Caco-2 (cell line): ENCODE results near the gene LEUTX. TPM values are rescaled to one million over a fixed set of nuclear protein-coding genes. Genes with fewer than 3 reads are reported as not detected.

Experiments
- BruUV-seq: library from RNA; stranded (reverse); fragments of 400-500 nt; replicated peaks from 2 replicates; lab custom pipeline; 2021; lab: Mats Ljungman, UMichigan
- CTCF ChIA-PET: fragments of 300-600 bp; sonication (Branson Sonifier 250); formaldehyde crosslinking; loops from one replicate; lab custom pipeline; 2022; ENCODE audit warnings: antibody characterized with exemption; lab: Charles Lee
- POLR2A ChIA-PET: fragments of 300-600 bp; sonication (Branson Sonifier 250); formaldehyde crosslinking; loops from one replicate; lab custom pipeline; 2022; ENCODE audit warnings: antibody characterized with exemption; lab: Charles Lee
- DNase-seq, 2 experiments: peaks; one replicate each; pipeline versions ENCODE4 v3.0.0 to v3.0.0-alpha.2; 2020 to 2022
- H3K27me3 ChIP-seq: replicated peaks from 2 replicates; pipeline ENCODE4 v1.6.0; 2011; ENCODE audit warnings: low read length; ENCODE audit not compliant: control insufficient read depth, insufficient read depth
- H3K36me3 ChIP-seq: 2 replicates; pipeline ENCODE4 v1.5.1; 2011; ENCODE audit warnings: low read length; ENCODE audit not compliant: control insufficient read depth, insufficient read depth
- H3K4me1 ChIP-seq: fragments of 250-450 bp; sonication (Bioruptor Pico); 2 replicates; pipeline ENCODE4 v1.5.1; 2020; ENCODE audit warnings: mild to moderate bottlenecking
- H3K4me3 ChIP-seq: 2 replicates; pipeline ENCODE4 v1.5.1; 2011; ENCODE audit warnings: low read depth, mild to moderate bottlenecking, control low read depth, low read length
- H3K9me3 ChIP-seq: fragments of 250-450 bp; sonication (Bioruptor Pico); 2 replicates; pipeline ENCODE4 v1.5.1; 2020; ENCODE audit warnings: mild to moderate bottlenecking, moderate library complexity
- H3K27ac Mint-ChIP-seq: one replicate; pipeline ENCODE4 v1.8.0; 2022; ENCODE audit warnings: mixed read lengths; ENCODE audit not compliant: unreplicated experiment
- H3K27me3 Mint-ChIP-seq: one replicate; pipeline ENCODE4 v1.8.0; 2022; ENCODE audit warnings: mixed read lengths; ENCODE audit not compliant: insufficient read depth, unreplicated experiment
- H3K36me3 Mint-ChIP-seq: one replicate; pipeline ENCODE4 v1.8.0; 2022; ENCODE audit warnings: mild to moderate bottlenecking, mixed read lengths; ENCODE audit not compliant: insufficient read depth, unreplicated experiment
- H3K4me1 Mint-ChIP-seq: one replicate; pipeline ENCODE4 v1.8.0; 2022; ENCODE audit warnings: low read depth, mixed read lengths; ENCODE audit not compliant: unreplicated experiment
- H3K4me3 Mint-ChIP-seq: one replicate; pipeline ENCODE4 v1.8.0; 2022; ENCODE audit warnings: mild to moderate bottlenecking, moderate library complexity, mixed read lengths; ENCODE audit not compliant: unreplicated experiment
- H3K9me3 Mint-ChIP-seq: one replicate; pipeline ENCODE4 v1.8.0; 2022; ENCODE audit warnings: mixed read lengths; ENCODE audit not compliant: unreplicated experiment
- intact Hi-C: fragments of 100-400 bp; cut with micrococcal nuclease; formaldehyde crosslinking; loops from one replicate; pipeline ENCODE4 v1.10.0; 2022; ENCODE audit not compliant: unreplicated experiment
- total RNA-seq: library from RNA; stranded (reverse); gene quantifications from 2 replicates; pipeline ENCODE4 v1.2.3, GENCODE V29; 2022
- TF ChIP-seq, protein P1 (sequence below), 2 experiments: fragments of 200-600 bp in 1 of 2; IDR thresholded peaks; 1 replicate in 1 of 2; 2 replicates in 1 of 2; pipeline versions ENCODE4 v1.5.1 to v1.8.0; 2011 to 2022; ENCODE audit warnings: antibody characterized with exemption in 1 of 2, control low read depth in 1 of 2, inconsistent platforms in 1 of 2, low read depth in 1 of 2, low read length in 1 of 2, mild to moderate bottlenecking in 1 of 2, moderate library complexity in 1 of 2; ENCODE audit not compliant: insufficient read depth in 1 of 2, severe bottlenecking in 1 of 2, unreplicated experiment in 1 of 2

LEUTX gene
- total RNA-seq, 1 experiment from 2014 or later: not detected

GRCh38 chr19:39828015-39828653 lies 49.5 kb downstream of the LEUTX start:
- no peaks in the 10 kb centered on the region for H3K9me3 Mint-ChIP-seq
- Histone ChIP-seq H3K36me3 (peaks cover 2% of the 10 kb centered on the region; the same call in 1 of the 2 replicates), H3K27me3 (no peaks in the 10 kb centered on the region), H3K4me3 (no peak overlapping the region), H3K9me3 (no peaks in the 10 kb centered on the region), H3K4me1 (no peaks in the 10 kb centered on the region)
- H3K36me3 Mint-ChIP-seq: peaks cover 35% of the 10 kb centered on the region
- ChIA-PET CTCF (interaction anchor here (0.7 kb wide), 1 partner anchor 38 kb away, joined by 3 read pairs; no protein-coding TSS in a partner anchor), POLR2A (no interaction called here)
- H3K4me1 Mint-ChIP-seq: no peaks in the 10 kb centered on the region
- TF ChIP-seq, protein P1, sequence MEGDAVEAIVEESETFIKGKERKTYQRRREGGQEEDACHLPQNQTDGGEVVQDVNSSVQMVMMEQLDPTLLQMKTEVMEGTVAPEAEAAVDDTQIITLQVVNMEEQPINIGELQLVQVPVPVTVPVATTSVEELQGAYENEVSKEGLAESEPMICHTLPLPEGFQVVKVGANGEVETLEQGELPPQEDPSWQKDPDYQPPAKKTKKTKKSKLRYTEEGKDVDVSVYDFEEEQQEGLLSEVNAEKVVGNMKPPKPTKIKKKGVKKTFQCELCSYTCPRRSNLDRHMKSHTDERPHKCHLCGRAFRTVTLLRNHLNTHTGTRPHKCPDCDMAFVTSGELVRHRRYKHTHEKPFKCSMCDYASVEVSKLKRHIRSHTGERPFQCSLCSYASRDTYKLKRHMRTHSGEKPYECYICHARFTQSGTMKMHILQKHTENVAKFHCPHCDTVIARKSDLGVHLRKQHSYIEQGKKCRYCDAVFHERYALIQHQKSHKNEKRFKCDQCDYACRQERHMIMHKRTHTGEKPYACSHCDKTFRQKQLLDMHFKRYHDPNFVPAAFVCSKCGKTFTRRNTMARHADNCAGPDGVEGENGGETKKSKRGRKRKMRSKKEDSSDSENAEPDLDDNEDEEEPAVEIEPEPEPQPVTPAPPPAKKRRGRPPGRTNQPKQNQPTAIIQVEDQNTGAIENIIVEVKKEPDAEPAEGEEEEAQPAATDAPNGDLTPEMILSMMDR (IDR thresholded peaks at IDR 0.05; ENCODE audit: insufficient read depth in 1 of 2, low read depth in 1 of 2, low read length in 1 of 2, severe bottlenecking in 1 of 2, unreplicated experiment in 1 of 2): no peak
- no peak for DNase-seq
- no peak overlapping the region for H3K4me3 Mint-ChIP-seq
- no peaks in the 10 kb centered on the region for H3K27me3 Mint-ChIP-seq
- intact Hi-C loops: no loop called here
- H3K27ac Mint-ChIP-seq: no peak overlapping the region
- BruUV-seq: no TSS peak

- CTCF ChIA-PET: interaction anchor here (0.7 kb wide), 1 partner anchor 39 kb away, joined by 3 read pairs; no protein-coding TSS in a partner anchor
- Mint-ChIP-seq H3K4me1 (no peaks in the 10 kb centered on the region), H3K36me3 (peaks cover 35% of the 10 kb centered on the region), H3K4me3 (no peak overlapping the region), H3K9me3 (no peaks in the 10 kb centered on the region), H3K27ac (no peak overlapping the region), H3K27me3 (no peaks in the 10 kb centered on the region)
- Histone ChIP-seq H3K4me3 (no peak overlapping the region), H3K9me3 (no peaks in the 10 kb centered on the region), H3K4me1 (no peaks in the 10 kb centered on the region), H3K27me3 (no peaks in the 10 kb centered on the region), H3K36me3 (peaks cover 4% of the 10 kb centered on the region; the same call in 1 of the 2 replicates)
- BruUV-seq: no TSS peak
- DNase-seq: no peak
- POLR2A ChIA-PET: no interaction called here
- TF ChIP-seq, protein P1 (IDR thresholded peaks at IDR 0.05; ENCODE audit: insufficient read depth in 1 of 2, low read depth in 1 of 2, low read length in 1 of 2, severe bottlenecking in 1 of 2, unreplicated experiment in 1 of 2): no peak
- intact Hi-C loops: no loop called here
These were observed 50.0 kb downstream of the LEUTX start for GRCh38 chr19:39828654-39829032.

DNA sequence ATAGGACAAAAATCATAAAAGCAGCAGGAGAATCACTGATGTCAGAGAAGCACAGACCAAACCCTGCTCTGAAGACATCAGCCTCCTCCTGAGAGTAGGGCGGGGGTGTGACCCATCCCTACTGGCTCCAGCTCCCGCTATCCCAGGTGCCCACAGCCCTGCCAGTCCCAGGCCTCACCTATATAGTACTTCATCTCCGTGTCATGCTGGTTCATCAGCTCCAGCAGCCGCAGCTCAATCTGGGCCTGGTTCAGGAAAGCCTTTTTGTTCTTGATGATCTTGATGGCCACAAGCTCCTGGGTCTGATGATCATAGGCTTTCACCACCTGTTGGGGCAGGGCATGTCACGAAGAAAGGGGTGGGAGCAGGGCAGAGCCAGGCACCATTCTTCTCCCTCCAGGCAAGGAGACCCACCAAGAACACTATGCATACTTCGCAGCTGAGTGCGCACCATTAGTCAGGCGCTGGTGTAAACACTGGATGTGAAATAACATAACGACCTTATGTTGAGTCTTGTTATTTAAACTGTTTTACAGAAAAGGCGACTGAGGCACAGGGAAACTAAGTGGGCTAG lies 51.1 kb downstream of the LEUTX start:
- no TSS peak for BruUV-seq
- no peak for DNase-seq
- Histone ChIP-seq H3K9me3 (no peaks in the 10 kb centered on the region), H3K4me1 (no peaks in the 10 kb centered on the region), H3K27me3 (no peaks in the 10 kb centered on the region), H3K4me3 (no peak overlapping the region), H3K36me3 (peaks cover 7% of the 10 kb centered on the region)
- CTCF ChIA-PET: no interaction called here
- H3K27me3 Mint-ChIP-seq: no peaks in the 10 kb centered on the region
- H3K27ac Mint-ChIP-seq: no peak overlapping the region
- H3K4me3 Mint-ChIP-seq: no peak overlapping the region
- POLR2A ChIA-PET: no interaction called here
- H3K36me3 Mint-ChIP-seq: peaks cover 47% of the 10 kb centered on the region
- H3K4me1 Mint-ChIP-seq: no peaks in the 10 kb centered on the region
- intact Hi-C loops: no loop called here
- TF ChIP-seq, protein P1 (IDR thresholded peaks at IDR 0.05; ENCODE audit: insufficient read depth in 1 of 2, low read depth in 1 of 2, low read length in 1 of 2, severe bottlenecking in 1 of 2, unreplicated experiment in 1 of 2): no peak
- no peaks in the 10 kb centered on the region for H3K9me3 Mint-ChIP-seq
